SH-SY5Y (cell line): Measurements from ENCODE around the gene CPNE4.

Experiments used
- GATA2 ChIP-seq: IDR thresholded peaks from 2 replicates; pipeline ENCODE4 v1.6.1; 2011; ENCODE audit warnings: mild to moderate bottlenecking, low read depth, low read length
- GATA3 ChIP-seq: IDR thresholded peaks from 2 replicates; pipeline ENCODE4 v1.6.1; 2011; ENCODE audit warnings: low read depth, mild to moderate bottlenecking, low read length, moderate library complexity

- TF ChIP-seq GATA3 (peak; percentile 86), GATA2 (peak; percentile 86)
Measured at GRCh38 chr3:131712662-131713061, 322.2 kb downstream of the CPNE4 start.
